Pons (tissue), 1 donor: Measurements from ENCODE around the gene CTBP2.

ENCODE experiments used
- DNase-seq: peaks from one replicate; pipeline ENCODE4 v3.0.0-alpha.2; 2016; ENCODE audit warnings: low spot score

Gene CTBP2

DNA sequence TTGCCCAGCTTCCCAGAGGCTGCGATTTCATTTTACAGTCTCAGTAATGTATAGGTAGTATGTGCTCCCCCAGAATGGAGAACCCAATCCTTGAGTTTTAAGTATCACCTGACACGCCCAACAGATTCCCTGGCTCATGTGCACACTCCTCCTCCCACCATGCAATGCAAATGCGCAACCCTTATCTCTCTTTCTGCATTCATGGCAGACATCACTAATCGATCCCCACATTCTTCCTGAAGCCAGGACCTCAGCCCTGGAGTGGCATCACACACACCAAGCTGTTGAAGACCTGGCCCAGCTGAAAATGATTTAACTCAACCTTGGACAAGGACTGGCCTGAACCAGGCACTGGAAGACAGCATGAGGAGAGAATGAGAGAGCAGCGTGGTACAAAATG is 150.0 kb downstream of the CTBP2 start:
- no peak for DNase-seq

DNA sequence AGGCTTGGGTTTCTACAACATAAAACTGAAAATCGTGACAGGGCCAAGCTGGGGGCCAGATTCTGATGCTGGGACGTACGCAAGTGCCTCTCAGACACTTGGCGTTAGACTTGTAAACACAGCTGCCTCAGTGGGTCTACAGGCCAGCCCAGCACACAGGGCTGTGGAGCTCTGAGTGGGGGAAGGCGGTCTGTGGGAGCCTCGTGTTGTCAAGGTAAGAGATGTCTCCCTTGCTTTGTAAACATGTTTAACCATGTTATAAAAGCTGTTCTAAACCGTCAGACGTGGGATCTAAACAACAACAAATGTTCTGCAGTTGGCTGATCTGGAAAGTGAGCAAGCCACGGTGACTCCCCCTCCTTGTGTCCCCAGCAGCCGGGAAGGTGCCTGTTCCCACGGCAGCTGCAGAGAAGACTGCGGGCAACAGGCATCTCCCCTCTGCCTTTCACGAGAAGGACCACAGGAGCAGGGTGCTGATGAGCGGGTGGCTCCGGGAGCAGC is 150.7 kb downstream of the CTBP2 start:
- no peak for DNase-seq

DNA sequence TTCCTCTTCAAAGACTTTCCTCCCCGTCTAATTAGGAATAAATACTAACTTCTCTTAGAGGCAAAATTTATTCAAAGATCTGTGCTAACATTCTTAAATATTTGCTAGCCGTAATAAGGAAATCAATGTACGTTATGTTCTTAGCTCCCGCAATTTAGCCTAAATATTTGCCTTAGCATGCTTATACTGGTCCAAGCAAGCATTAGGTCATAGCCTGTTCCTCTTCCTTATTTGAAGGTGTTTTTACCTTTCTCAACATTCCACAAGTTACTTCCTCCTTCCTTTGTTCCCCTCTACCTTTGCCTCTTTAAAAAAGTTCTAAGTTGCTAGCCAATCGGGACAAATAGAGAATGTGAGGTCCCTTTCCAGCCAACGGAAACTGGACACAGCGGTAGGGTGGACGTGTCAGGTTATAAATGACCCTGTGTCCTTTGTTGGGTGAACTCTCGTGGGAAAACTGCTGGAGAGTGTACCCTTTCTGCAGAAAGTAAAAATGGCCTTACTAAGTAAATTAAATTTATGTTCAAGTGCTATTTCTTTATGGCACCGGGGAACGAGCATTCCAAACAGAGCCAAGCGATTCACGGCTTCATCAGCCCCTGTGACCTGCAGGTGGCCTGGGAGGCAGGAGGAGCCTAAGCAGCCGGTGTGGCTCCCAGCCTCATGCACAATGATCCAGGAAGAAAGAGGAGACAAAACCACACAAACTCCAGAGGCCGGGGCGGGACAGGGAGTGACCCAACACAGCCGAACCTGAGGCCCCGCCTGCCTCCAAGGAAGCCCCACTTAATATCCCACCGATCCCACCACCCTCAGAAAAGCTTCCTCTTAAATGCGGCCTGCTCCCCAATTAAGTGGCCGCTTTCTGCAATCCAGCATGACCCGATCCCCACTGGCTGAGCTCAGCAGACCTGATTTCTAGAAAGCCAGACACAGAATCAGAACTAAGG is 151.4 kb downstream of the CTBP2 start:
- no peak for DNase-seq

DNA sequence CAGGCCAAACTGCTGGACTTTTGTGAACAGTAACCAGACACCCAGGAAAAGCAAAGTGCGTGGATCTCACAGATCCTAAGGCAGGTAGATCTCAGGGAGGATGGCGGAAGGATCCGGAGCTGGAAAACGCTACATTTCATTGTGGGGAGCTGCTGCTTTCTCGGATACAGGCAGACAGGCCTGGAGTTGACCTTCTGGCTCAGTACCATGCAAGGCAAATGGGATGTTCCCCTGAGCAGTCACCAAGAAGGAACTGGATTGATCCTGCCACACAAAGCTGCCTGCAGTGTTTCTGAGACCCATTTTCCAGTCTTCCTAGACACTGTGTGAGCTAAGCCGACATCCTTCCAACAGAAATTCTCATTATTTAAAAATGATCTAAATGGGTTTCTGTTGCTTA is 152.9 kb downstream of the CTBP2 start:
- no peak for DNase-seq

DNA sequence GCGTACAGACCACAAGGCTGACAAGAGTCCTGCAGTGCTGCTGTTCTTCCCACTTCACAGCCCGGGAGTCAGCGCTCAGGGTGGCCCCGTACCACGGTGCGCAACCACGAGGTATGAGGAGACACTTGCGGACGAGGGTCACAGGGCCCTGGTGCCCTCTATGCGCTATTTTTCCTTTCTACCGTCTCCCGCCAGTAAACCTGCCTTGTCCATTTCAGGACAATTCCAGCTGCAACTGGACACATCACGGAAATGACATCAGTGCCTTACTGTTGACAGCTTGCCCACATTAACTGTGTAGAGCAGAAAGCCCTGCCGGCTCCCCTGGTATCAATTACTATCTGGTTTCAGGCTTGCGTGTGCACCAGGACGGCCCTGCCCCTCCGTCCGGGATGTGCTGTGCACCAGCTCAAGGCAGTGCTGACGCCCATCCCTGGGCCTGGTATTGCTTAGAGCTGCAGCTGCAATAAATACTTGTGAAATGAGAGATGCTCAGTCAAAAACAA is 153.4 kb downstream of the CTBP2 start:
- peak; percentile 82 for DNase-seq

DNA sequence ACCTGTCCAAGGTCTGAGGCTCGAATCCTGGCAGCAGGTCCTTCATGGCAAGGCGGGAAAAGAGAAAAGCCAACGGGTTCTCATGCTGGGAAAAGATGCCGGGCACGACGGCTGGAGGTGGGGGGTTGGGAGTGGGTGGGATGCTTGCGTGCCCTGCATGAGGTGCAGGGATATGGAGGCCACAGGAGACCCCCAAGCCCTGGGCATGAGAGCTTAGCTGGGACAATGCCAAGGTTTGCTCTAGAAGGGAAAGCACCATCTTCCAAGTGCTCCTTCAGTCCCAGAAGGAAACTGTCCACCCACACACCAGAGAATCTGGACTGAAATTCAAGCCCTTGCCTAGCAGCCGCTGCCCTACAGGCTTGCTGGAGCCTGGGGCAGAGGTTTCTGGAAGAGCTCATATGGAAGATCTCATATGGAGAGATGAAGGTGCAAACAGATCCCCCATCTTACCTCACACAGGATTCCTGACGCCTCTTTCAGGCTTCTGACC is 154.1 kb downstream of the CTBP2 start:
- DNase-seq = no peak

DNA sequence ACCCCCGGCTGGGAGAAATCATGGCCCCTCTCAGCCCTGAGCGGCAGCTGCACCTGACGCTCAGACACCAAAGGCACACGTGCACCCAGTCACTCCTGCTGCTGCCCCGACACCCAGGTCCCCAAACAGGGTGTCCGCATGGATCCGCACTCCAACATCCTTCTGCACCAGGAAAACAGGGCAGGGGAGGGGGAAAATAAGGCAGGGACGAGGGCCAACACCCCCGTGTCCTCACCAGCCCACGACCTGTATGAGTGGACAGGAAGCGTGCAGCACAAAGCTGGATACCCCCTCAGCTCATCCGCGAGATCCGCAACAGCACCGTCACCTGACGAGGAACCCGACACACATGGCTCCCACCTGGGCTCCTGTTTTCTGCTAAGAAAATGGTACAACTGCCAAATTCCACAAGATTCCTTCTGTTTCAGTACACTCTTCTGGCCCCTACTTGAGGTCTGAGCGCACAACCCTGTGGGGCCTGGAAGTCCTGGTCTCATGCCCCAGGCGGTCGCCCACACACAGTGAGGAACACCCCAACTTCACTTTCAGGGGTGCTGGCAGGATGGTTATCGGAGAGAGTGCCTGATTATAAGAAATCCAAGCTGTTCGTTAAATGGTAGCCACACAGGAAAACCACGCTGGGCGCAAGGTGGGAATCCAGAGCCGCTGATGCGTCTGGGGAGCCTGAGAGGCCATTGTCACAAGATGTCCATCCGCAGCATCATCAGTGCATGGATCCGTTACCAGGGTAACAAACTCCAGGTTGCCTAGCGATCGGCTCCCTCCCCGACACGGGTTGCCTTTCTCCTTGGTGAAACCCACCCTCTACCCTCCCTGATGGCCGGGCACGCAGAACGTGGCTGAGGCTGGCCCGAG is 154.8 kb downstream of the CTBP2 start:
- no peak for DNase-seq

DNA sequence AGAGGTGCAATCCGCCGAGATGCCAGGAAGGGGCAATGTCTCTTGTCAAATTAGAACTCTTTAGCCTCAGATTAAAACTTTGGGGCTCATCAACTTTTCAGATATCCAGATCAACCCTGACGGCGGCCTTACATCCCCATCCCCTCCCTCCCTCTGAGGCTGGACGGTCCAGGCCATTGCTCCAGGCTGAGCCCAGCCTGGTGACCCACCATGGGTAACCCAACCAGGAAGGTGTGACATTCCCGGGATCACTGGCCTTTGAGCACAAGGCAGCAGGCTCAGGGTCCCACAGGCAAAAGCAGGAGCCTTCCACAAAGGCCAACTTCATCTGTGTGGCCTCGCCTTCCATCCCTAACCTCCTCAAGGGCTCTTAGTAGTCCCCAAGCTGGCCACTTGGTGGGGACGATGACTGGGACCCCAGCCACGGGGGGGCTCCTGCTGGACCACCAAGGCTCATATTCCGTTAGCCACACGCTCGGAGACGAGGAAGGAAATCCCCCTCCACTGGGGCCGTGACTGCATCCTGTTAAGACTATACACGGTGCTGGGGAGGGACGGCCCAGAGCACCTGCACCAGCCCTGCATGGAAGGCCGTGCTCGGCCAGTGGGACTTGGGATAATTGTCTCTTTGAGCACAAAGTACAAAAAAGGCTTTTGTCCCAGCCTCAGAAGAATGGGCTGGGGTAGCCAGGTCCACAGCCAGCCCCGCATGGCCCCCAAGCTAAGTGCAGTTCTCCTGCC is 155.6 kb downstream of the CTBP2 start:
- no peak for DNase-seq

DNA sequence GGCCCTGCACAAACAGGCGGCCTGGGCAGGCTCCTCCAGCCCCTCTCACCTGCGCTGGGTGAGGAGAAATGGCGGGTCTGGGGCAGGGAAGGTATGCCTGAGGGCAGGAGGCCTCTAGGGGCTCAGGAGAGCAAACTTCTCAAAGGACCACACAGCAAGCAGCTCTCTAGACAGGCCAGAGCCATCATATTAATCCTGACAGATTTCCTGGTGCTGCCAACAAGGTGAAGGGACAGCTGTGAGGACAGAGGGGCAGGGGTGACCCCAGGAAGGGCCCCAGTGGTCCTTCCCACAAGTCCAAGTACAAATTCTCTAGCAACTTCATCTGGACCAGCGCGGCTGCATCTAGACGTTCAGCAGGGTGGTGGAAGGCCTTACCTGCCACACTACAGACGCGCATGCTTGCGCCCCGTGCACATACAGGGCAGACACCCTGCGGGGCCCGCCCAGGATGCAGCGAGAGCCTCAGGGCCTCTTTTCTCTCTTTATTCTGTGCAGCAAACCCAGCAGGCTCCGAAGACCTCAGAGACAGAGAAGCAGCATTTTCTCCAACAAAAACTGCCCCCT is 156.4 kb downstream of the CTBP2 start:
- no peak for DNase-seq

DNA sequence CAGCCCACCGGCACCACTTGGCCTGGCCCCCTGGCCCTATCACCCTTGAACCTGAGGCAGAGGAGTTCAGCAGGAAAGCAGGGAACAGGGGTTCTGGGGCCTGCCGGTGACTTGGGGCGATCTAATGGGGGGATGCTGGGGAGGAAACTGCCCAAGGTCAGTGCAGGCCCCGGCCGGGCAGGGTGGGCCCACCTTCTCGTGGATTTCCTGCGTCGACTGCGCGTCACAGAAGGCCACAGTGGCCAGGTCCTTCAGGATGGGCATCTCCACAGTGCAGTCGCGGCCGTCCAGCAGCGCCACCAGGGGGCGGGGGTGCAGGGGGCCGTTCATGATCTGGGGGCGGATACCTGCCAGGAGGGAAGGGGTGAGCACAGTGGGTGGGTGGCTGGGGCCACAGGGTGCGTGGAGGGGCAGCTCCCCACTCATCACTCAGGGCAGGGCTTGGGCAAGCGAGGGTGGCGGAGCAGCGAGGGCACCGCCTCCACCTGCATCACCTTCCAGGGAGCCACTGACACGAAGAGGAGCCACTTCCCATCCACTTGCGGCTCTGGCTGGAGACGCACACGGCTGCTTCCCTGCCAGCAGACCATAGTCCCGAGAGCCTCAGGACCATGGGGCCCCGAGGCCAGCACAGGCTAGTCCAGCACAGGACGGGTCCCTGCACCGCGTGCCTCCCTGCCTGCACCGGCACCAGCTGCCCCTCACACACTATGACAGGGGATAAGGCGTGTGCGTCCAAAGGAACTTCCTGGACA is 157.0 kb downstream of the CTBP2 start:
- no peak for DNase-seq

DNA sequence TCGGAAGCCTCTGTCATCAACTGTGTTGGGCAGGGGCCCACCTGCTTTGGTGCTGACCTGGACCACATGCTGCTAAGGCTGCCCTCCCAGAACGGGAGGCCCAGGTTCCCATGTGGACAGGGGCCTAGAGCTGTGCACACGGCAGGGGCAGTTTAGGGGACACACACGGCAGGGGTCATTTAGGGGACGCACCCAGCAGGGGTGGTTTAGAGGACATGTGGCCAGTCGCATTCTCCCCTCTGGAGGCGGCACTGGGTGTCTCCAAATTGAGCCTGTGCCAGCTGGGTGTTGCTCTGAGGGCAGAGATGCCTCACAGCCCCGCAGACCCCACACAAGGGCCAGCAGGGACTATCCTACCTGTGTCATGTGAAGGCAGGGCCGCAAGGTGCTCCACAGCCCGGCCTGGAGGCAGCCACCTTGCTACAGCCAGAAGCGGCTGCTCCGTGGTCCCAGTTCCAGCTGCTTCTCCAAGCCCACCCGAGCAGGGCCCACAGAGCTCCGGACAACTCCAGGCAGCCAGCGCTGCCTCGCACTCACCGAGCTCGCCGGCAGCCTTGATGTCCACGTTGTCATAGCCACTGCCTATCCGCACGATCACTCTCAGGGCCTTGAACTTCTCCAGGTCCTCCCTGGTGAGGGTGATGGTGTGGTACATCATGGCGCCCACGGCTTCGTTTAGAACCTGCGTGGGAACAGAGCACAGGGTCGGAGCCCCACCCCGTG is 157.8 kb downstream of the CTBP2 start:
- DNase-seq = no peak

DNA sequence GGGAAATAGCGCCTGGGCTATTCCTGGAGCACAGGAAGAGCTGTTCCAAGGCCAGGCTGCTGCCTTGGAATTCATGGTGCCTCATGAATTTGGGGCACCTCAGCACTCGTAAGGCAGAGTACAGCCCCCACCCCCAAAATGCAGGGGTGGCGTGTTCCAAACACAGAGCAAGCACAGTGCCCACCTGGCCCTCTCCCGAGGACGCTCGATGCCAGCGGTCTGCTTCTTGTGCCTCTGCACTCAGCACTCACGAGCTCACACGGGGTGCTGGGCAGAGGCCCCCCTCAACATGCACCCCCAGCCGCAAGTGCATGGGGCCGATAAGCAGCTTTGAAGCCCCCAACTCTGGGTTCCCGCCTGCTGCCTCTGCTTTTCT is 158.3 kb downstream of the CTBP2 start:
- no peak for DNase-seq

DNA sequence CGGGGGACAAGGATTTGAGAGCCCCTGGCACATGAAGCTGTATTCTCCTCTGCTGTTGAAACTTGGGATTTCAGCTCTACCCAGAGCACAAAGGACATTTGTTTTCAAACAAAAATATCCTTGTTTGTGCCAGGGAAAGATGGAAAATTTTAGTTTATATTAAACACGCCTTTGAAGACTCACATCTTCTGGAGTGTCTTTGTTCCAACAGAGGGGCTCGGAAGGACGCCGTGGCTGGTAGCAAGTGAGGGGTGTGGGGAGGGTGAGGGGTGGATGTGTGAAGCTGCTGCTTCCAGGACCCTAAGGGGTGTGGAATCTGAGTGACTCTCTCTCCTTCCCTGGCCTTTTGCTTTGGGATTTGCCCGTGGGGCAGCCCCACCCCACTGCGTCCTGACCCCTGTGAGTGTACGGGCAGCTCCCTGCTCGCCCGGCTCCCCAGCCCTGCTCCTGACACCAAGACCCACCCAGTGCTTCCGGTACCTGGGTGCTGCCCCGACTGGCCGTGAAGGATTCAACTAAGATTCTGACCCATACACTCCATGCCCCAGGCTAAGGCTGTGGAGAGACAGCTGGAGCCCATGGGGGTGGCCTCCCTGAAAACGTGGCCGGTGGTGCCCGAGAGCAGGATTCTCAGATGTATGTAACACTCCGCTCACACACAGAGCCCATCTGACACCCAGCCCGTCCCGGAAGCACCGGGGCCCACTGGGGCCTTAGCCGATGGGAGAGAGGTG is 158.9 kb downstream of the CTBP2 start:
- DNase-seq = peak; percentile 92

DNA sequence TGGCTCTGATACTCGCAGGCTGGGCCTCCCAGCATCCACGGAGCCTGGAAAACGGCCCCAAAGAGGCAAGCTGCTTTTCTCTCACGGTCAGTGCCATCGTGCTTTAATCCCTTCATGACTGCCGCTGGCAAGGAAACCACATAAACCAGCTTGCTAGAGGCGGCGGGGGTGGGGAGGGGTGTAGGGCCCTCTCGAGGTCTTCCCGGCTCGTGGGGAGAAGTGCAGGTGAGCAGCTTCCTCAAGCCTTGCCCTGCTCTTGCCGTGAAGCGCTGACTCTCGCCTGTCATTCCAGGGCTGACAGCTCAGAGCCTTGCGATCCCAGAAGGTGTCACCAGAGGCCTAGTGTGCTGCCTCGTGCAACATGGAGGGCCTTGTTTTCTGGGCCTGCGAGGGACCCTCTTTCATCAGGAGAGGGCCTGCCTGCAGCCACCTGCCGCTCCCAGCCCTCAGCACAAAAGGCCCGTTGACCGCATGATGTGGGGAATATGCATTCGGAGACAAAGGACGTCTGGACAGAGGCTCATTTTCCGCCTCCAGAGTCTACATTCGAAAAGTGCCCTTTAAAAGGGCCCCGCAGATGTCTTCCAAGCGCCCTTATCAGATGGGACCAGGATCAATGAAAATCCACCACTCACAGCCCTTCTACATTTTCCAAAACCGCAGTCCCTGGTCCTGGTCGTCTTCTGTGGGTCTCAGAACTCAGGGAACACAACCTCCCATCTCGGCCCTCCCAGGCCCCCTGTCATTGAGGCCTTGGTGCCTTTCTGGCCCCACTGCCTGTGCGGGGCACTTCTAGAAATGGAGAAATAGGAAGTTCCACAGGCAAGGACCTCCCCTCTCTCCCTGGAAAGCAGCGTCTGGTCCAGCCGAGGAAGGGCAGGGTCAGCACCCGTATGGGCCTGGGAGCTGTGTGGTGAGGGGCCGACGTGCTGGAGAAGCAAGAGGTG is 159.7 kb downstream of the CTBP2 start:
- peak; percentile 78 for DNase-seq

DNA sequence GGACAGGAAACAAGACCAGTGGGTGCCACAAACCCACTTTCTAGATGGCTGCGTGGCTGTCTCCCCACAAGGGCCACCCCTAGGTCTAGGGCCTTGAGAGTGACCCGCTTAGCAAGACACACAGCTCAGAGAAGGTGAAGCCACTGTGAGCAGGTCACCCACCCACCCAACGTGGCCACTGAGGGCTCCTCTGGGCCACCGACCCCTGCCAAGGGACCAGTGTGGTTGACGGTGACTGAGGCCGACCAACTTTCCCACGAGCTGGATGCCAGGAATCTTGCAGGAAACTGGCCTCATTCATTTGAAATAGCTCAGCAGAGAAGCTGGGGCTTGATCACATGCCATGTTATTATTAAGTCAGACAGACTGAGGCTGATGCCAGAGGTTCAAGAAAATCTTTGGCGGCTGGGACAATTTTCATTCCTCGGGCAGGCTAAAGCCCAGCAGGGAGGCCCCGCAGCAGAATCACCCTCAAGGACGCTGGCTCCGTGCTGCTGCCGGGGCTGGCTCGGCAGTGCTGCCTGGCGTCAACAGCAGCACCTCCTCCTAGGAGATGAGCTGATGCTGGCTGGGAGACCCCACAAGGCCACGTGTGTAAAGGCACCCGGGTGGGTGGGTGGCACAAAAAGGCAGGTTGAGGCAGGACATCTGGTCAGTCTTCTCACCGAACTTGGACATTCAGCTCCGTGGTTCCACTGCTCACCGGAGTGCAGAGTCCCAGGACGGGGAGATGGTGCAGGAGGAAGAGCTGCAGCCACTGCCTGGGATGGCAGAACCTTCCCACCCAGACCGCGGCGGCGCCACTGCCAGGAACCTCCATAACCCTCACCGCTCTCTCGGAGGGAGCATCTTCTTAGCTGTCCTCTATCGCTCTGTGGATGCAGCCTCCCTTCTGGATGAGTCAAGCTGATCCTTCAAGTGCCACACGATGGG is 160.7 kb downstream of the CTBP2 start:
- DNase-seq = peak; percentile 76

DNA sequence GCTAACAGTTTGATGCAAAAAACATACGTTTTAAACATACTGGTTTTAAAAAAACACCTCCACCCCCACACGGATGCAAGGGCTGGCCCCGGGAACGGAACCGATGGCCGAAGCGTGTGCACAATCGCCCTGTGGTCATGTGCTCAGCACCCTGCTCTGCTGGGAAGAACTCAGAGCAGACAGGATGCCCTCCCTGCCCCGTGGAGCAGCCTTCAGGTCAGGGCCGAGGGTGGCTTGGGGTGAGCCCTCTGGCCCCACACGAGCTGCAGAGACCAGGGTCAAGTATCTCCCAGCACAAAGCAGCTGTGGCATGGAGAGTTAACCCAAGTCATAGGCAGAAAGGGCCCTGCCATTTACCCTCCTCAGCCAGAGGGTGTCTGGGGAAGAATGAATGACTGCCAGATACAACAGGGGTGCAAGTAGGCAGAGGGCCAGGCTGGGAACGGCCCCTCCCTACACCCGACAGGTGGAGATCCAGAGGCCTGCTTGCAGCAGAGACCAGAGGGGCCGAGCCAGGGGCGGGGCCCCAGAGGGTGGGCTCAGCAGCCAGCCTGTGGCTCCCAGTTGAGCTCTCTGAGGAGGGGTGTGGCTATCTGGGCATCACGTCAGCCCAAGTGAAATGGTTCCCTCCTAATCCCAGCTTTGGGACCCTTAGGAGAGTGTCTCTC is 161.6 kb downstream of the CTBP2 start:
- no peak for DNase-seq
